Activated CD4-positive, CD25-positive, alpha-beta regulatory T cell treated with anti-CD3 and anti-CD28 coated beads, Interleukin-2, amount 50 U/mL, for 16 hours (primary cell): ENCODE results near the gene NPLOC4.

Experiments used
- DNase-seq: peaks from one replicate; pipeline ENCODE4 v3.0.0-alpha.2; 2020; ENCODE audit warnings: low read depth, low spot score

NPLOC4 gene

GRCh38 chr17:81518785-81519283 lies 118.1 kb downstream of the NPLOC4 start:
- DNase-seq: no peak

- DNase-seq: no peak
Measured at GRCh38 chr17:81518113-81518784, 118.7 kb downstream of the NPLOC4 start.

GRCh38 chr17:81517339-81518112 lies 119.4 kb downstream of the NPLOC4 start:
- no peak for DNase-seq

DNA sequence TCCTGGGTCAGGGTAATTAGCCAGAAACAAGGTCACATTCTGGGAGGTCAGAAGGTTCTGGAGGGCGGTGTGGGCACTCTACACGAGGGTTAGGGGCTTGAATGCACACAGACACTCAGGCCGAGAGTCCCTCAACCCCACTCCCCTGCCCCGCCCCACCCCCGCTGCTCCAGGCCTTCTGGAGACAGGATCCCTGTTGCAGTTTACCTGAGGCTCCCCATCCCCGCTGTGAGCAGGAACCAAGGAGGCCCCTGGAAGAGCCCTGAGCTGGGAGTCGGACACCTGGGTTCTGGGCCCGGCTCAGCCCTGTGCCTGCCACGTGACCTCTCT lies 119.9 kb downstream of the NPLOC4 start:
- no peak for DNase-seq

DNA sequence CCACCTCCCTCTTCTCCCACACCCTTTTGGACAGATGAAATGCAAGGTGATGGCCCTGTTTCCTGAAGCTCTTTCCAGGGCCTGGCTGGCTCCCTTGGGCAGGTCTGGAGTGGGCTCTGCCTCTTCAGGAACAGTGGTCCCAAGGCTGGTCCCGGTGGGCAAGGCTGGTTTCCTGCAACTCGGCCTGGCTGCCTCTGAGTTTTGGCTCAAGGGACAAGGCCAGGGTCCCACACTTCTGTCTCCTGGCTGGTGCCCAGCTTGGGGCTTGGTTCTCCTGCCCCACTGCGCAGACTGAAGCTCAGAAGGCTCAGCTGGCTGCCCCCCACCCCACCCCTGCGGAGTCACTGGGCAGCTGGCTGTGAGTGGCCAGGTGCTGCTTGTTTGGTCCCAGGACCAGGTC lies 120.5 kb downstream of the NPLOC4 start:
- no peak for DNase-seq

DNA sequence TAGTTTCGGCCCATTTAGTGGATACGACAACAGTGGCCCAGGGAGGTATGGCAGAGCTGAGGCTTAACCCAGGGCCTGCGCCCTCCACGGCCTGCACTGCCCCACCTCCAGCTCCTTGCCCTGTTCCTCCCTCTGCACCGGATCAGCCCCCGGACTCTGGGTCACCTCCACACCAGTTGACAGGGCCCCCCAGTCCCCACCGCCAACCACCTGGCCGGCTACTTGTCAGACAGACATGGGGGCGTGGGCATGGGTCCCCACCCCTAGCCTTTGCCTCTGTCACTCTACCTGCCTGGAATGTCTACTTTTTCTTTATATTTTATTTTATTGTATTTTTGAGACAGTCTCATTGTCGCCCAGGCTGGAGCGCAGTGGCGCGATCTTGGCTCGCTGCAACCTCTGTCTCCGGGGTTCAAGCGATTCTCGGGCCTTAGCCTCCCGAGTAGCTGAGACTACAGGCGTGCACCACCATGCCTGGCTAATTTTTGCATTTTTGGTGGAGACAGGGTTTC lies 121.3 kb downstream of the NPLOC4 start:
- DNase-seq: no peak

DNA sequence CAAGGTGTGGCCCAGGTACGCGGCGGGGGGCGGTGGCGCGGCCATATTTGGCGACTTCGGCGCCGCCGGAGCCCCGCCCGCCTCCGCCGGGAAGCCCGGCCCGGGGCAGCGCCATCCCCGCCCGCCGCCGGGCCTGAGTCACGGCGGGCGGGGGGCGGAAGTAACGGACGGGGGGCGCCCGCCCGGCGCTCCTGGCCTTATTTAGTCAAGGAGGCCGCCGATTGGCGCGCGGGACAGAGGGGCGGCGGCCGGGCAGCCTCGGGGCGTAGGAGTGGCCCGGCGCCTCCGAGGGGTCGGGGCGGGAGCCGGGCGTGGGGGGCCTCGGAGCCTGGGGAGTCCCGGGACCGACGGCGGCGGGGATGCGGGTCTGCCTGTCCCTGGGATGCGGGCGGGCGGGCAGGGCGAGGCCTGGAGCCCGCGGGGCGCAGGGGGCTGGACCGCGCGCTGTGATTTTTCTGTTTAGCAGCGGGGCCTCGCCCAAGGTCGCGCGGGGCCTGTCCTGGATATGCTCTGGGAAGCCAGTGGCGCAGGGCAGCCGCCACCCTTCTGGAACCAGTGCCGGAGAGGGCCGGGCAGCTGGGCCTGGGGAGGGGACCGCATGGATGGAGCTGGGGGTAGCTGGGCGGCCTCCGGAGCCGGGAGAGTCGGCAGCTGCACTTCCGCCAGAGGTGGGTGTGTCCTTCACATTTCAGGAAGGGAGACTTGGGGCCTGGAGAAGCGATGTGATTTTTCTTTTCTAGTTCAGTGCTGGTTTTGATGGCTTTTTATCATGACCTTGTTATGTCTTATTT lies 122.0 kb downstream of the NPLOC4 start:
- DNase-seq: no peak

GRCh38 chr17:81514489-81514738 lies 122.5 kb downstream of the NPLOC4 start:
- no peak for DNase-seq

DNA sequence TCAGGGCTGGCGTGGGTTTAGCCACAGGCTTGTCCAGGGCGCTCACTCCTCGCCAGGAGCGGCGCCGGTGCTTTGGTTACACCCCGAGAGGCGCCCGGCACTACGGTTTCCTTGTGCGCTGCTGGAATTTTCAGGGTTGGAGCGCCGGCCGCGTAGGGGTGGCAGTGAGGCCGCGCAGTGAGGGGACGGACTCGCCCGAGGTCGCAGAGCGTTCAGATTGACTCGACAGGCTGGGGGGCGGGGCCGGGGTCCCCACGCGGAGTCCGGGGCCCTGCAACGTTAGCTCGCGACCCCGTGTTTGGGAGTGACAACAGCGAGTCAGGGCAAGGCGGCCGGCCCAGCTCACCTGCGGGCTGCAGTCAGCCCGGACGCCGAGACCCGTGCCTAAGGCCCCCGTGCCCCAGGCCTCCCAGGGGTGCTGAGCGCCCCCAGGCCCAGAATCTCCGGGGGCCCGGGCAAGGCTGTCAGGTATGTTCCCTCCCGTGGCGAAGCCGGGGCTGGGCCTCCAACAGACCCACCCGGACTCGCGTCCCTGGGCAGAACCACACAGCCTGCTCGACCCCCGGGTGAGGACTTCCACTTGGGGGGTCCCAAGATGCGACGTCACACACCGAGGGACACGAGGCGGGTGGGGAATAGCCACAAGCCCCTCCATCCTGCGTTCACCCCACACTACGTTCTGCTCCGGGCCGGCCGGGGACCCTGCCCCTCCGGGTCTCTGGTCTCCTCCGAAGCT lies 123.0 kb downstream of the NPLOC4 start:
- DNase-seq: no peak

- DNase-seq: no peak
Measured at GRCh38 chr17:81513372-81513752, 123.5 kb downstream of the NPLOC4 start.

- DNase-seq: peak; percentile 85
Measured at GRCh38 chr17:81512562-81513371, 124.1 kb downstream of the NPLOC4 start, which contains the start of gene ACTG1. Gene ACTG1 (minus strand): TSS chr17:81512799. CDS start chr17:81512354, 445 bp downstream.

DNA sequence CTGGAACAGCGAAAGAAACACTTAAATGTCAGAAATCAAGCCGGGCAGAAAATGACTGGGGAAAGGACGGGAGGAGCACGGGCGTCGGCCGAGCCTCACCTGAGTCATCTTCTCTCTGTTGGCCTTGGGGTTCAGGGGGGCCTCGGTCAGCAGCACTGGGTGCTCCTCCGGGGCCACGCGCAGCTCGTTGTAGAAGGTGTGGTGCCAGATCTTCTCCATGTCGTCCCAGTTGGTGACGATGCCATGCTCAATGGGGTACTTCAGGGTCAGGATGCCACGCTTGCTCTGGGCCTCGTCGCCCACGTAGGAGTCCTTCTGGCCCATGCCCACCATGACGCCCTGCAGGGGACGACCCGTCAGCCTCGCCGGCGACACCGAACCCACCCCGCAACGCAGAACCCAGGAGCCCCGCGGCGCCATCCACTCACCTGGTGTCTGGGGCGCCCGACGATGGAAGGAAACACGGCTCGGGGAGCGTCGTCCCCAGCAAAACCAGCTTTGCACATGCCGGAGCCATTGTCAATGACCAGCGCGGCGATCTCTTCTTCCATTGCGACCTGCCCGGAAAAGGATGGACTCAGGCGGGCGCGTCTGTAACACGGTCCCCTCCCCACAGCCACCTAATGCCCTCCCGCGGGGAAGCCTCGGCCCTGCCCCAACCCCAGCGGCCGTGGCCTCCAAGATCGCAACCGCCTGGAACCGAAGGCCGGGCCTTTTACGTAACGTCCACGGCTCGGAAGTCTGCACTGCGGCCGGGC lies 124.9 kb downstream of the NPLOC4 start:
- no peak for DNase-seq

GRCh38 chr17:81511554-81511803 lies 125.4 kb downstream of the NPLOC4 start:
- no peak for DNase-seq

- DNase-seq: no peak
Measured at GRCh38 chr17:81510785-81511553, 125.9 kb downstream of the NPLOC4 start.

DNA sequence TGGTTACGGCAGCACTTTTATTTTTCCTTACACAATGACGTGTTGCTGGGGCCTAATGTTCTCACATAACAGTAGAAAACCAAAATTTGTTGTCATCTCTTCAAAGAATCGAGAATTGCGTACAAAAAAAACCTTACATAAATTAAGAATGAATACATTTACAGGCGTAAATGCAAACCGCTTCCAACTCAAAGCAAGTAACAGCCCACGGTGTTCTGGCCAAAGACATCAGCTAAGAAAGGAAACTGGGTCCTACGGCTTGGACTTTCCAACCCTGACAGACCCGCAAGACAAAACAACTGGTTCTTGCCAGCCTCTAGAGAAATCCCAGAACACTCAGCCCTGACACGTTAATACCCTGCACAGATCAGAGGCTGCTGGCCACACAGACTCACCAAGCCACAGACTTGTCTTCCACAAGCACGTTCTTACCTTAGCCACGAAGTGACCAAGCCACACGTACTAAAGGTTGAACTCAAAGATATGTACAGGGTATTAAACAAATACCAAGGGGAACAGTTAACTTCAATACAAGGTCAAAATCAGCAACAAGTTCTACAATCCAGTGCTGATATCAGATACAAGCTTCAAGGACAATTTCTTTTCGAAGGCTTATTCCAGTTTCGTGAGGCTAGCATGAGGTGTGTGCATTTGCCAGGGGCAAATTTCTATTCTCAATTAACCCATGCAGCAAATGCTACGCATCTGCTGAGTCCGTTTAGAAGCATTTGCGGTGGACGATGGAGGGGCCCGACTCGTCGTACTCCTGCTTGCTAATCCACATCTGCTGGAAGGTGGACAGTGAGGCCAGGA lies 126.7 kb downstream of the NPLOC4 start:
- DNase-seq: no peak

DNA sequence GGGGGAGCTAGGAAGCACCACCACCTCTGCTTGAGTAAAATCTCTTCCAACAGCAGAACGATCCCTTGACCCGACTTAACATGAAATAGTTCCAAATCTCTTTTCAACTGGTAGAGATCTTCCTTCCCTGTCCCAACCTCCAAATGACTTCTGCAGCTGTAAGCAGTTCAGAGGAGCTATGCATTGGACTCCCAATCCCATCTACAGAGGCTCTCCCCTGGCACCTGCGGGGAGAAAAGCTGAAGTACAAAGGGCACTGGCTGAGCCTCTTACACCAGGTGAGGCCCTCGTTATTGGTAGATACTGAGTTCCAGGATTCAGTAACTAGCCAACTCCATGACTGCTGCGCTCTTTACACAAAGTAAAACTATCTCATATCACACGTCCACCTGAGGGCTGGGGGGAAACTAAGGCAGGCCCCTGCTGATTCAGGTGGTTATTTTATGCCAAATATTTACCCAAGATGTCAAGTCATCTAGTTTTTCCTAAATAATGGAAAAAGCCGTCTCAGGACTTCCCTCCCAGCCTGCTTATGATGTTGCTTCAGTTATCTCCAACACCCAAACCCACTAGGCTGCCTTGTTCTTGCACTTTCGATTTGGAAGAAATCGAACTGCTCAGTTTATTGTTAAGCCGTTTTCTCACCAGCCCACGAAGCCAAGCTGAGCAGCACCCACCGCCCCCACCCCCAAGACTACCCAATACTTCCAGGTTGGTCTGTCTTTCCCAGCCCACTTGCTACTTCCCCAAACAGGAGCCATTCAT lies 127.5 kb downstream of the NPLOC4 start:
- DNase-seq: no peak

- no peak for DNase-seq
Measured at GRCh38 chr17:81508639-81509206, 128.2 kb downstream of the NPLOC4 start.
